ENCODE results near the gene LTBP3. TPM values are rescaled to one million over a fixed set of nuclear protein-coding genes. Genes with fewer than 3 reads are reported as not detected.

The LTBP3 gene
- total and polyA plus RNA-seq, 11 donors, result 26.3 to 125 (median 75.6) TPM

DNA sequence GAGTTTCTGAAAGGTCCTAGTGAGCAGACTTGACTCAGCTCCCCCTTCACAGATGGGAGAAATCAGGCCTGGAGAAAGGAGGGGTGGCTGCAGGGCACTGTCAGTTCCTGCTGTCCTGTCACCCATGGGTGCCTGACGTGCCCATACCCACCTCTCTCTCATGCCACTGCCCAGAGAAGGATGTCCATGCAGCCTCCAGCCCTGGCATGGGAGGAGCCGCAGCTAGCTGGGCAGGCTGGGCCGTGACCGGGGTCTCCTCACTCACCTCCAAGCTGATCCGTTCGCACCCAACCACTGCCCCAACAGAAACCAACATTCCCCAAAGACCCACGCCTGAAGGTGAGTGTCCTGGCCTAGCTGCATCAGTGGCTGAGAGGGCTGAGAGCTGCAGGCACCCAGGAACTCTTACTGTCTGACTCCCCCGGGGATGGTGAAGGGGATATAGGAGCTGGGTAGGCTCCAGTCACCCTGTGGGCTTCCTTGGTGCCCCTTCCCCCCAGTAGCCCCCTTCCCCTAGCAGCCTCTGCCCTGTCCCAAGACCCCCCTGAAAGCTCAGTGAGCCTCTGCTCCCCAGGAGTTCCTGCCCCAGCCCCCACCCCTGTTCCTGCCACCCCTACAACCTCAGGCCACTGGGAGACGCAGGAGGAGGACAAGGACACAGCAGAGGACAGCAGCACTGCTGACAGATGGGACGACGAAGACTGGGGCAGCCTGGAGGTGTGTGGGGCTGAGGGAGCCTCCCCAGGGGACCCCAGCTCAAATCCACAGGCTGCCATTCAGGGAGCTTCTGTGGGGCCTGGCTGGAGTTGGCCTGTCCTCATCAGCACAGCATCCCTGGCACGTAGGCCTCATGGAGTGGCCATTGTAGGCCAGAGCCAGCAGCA lies 21.5 kb downstream of the LTBP3 start:
- TF ChIP-seq, protein P1, sequence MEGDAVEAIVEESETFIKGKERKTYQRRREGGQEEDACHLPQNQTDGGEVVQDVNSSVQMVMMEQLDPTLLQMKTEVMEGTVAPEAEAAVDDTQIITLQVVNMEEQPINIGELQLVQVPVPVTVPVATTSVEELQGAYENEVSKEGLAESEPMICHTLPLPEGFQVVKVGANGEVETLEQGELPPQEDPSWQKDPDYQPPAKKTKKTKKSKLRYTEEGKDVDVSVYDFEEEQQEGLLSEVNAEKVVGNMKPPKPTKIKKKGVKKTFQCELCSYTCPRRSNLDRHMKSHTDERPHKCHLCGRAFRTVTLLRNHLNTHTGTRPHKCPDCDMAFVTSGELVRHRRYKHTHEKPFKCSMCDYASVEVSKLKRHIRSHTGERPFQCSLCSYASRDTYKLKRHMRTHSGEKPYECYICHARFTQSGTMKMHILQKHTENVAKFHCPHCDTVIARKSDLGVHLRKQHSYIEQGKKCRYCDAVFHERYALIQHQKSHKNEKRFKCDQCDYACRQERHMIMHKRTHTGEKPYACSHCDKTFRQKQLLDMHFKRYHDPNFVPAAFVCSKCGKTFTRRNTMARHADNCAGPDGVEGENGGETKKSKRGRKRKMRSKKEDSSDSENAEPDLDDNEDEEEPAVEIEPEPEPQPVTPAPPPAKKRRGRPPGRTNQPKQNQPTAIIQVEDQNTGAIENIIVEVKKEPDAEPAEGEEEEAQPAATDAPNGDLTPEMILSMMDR (IDR thresholded peaks at IDR 0.05), result no peak
- TF ChIP-seq POLR2A (IDR thresholded peaks at IDR 0.05), result no peak
- ATAC-seq, result no peak
- Histone ChIP-seq H3K27me3 (no peaks in the 10 kb centered on the region), H3K9me3 (no peaks in the 10 kb centered on the region), H3K36me3 (peaks cover 1 to 77% (median 67%) of the 10 kb centered on the region in 9 donors), H3K4me1 (peaks cover 0 to 23% (median 18%) of the 10 kb centered on the region in 12 donors), H3K4me3 (no peak overlapping the region), H3K27ac (no peak overlapping the region)
- WGBS, 4 donors, result 79 to 89% (median 84%) methylated on average over 6 to 12 of the region's 12 CpGs
- DNase-seq, result no peak
- intact Hi-C loops (cut with DNase I), result loop anchor here in 2 of 10 donors (5.0 kb wide), 2 partner anchors 56 to 61 kb away; partner anchors contain the start of gene KCNK7 (in 1 of the 2)

DNA sequence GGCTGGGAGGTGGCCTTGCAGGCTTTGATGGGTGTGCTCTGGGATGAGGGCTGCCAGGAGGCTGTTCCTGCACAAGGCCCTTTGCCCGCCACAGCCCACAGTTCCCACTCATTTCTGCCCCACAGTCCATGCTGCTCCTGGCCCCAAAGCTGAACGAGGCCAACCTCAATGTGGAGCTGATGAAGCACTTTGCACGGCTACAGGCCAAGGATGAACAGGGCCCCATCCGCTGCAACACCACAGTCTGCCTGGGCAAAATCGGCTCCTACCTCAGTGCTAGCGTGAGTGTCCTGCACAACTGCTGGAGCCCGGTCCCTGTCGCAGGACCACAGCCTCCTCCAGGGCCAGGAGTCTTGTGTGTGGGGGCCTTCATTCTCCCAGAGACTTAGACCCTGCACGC lies 23.1 kb downstream of the LTBP3 start:
- ATAC-seq, result no peak
- WGBS, 4 donors, result 85 to 91% (median 87%) methylated on average over 9 of the region's 9 CpGs
- H3K4me1 ChIP-seq, result peaks cover 0 to 8% (median 7%) of the 10 kb centered on the region in 12 donors
- DNase-seq, result no peak
- TF ChIP-seq POLR2A (IDR thresholded peaks at IDR 0.05), result no peak
- TF ChIP-seq, protein P1 (IDR thresholded peaks at IDR 0.05), result no peak
- no peak overlapping the region for H3K27ac ChIP-seq
- no peak overlapping the region for H3K4me3 ChIP-seq
- H3K27me3 ChIP-seq, result no peaks in the 10 kb centered on the region
- H3K9me3 ChIP-seq, result no peaks in the 10 kb centered on the region
- intact Hi-C loops (cut with DNase I), result loop anchor here in 2 of 10 donors (5.0 kb wide), 2 partner anchors 57 to 62 kb away; partner anchors contain the start of gene KCNK7 (in 1 of the 2)
- H3K36me3 ChIP-seq, result peaks cover 2 to 92% (median 83%) of the 10 kb centered on the region in 9 donors

DNA sequence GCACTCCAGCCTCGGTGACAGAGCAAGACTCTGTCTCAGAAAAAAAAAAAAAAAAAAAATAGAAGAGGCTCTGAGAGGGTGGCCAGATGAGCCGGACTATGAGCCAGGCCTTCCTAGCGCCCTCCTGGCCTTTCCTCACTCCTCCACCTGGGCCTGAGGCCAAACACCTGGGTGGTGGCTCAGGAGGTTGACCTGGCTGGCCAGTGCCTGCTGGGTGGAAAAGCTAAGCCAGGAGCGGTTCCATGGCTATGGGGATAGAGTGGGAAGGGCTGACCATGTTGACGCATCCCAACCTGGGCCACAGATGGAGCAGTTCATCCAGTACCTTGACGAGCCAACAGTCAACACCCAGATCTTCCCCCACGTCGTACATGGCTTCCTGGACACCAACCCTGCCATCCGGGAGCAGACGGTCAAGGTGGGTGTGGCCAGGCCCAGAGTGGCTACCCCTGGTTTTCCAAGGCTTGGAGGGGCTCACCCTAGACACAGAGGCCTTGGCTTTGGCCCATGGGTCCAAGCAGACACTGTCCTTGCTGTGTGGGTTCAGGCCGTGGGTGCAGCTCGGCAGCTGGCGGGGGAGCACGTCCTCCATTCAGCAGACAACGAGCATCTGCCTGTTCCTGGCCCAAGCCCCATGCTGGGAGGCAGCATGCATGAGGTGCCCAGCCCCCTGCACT lies 25.6 kb downstream of the LTBP3 start:
- Histone ChIP-seq H3K4me3 (no peak overlapping the region), H3K27ac (no peak overlapping the region), H3K27me3 (no peaks in the 10 kb centered on the region), H3K4me1 (peaks cover 0 to 13% (median 0%) of the 10 kb centered on the region in 12 donors), H3K36me3 (peaks cover 2 to 97% (median 80%) of the 10 kb centered on the region in 9 donors), H3K9me3 (no peaks in the 10 kb centered on the region)
- DNase-seq, result no peak
- 83 to 89% (median 88%) methylated on average over 13 to 15 of the region's 15 CpGs for WGBS, 4 donors
- TF ChIP-seq POLR2A (IDR thresholded peaks at IDR 0.05), result no peak
- TF ChIP-seq, protein P1 (IDR thresholded peaks at IDR 0.05), result no peak
- intact Hi-C loops (cut with DNase I), result no loop called here
- ATAC-seq, result no peak

DNA sequence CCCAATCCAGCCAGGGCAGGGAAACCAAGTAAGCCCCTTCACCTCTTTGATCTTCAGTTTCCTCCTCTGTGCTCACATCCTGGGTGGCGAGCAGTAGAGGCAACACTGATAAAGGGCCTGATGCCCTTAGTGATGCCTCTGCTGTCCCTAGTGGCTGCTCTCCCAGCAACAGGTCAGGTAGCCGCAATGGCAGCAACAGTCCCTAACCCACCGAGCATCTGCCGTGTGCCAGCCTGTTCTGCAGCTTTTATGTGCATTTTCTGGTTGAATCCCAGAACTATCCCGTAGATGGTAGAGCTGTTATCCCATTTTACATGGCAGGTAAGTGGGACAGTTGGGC lies 28.0 kb downstream of the LTBP3 start:
- 88 to 95% (median 92%) methylated on average over 5 of the region's 5 CpGs for WGBS, 4 donors
- Histone ChIP-seq H3K9me3 (no peaks in the 10 kb centered on the region), H3K4me3 (no peak overlapping the region), H3K27me3 (no peaks in the 10 kb centered on the region), H3K4me1 (peaks cover 0 to 29% (median 12%) of the 10 kb centered on the region in 12 donors), H3K27ac (no peak overlapping the region), H3K36me3 (peaks cover 2 to 89% (median 77%) of the 10 kb centered on the region in 9 donors)
- intact Hi-C loops (cut with DNase I), result no loop called here
- DNase-seq (no peak), ATAC-seq (no peak)
- no peak for TF ChIP-seq POLR2A (IDR thresholded peaks at IDR 0.05)
- TF ChIP-seq, protein P1 (IDR thresholded peaks at IDR 0.05), result no peak

All from heart left ventricle (tissue), 16 donors.